Right lobe of liver (tissue), 4 donors: Measurements from ENCODE around the gene SLC39A10.

ENCODE experiments used
- CTCF ChIP-seq, 4 donors: fragments of 200-600 bp in 3 of 4; fragments of 450-650 bp in 1 of 4; IDR thresholded peaks; one replicate each; pipeline versions ENCODE4 v1.5.1 to v1.8.0; 2016 to 2022; ENCODE audit warnings: antibody characterized with exemption in 4 of 4, mild to moderate bottlenecking in 2 of 4
- POLR2A ChIP-seq: fragments of 450-650 bp; IDR thresholded peaks from one replicate; pipeline ENCODE4 v1.6.1; 2017; ENCODE audit warnings: antibody characterized with exemption, mild to moderate bottlenecking
- donor health status: DM: no; HTN: no; CAD: no.
- donor health status: DM: no; HTN: no; CAD: no.
- donor health status: DM: no; HTN: yes; CAD: no.

GRCh38 chr2:195768431-195768830 lies 111.4 kb downstream of the SLC39A10 start:
- TF ChIP-seq CTCF (IDR thresholded peaks at IDR 0.05) (no peak), POLR2A (no peak)
